A549 (cell line): ENCODE data around the gene ITPR3.

ENCODE experiments used
- CBX2 ChIP-seq: fragments of 200-600 bp; sonication (generic); IDR thresholded peaks from 2 replicates; pipeline ENCODE4 v1.6.1; 2016; ENCODE audit warnings: low read depth, mild to moderate bottlenecking, borderline replicate concordance
- ELK1 ChIP-seq: fragments of 150-350 bp; IDR thresholded peaks from 2 replicates; pipeline ENCODE4 v1.6.1; 2014; ENCODE audit warnings: low read depth, mild to moderate bottlenecking, low read length
- EP300 ChIP-seq, 2 experiments: fragments of >200 bp; sonication (Bioruptor Twin); formaldehyde crosslinking; IDR thresholded peaks; 2 replicates in 1 of 2; 3 replicates in 1 of 2; pipeline ENCODE4 v1.6.1; 2016 to 2017
- ESRRA ChIP-seq: fragments of 150-350 bp; IDR thresholded peaks from 2 replicates; pipeline ENCODE4 v1.6.1; 2014; ENCODE audit warnings: mild to moderate bottlenecking, low read length, borderline replicate concordance
- JUN ChIP-seq, 2 experiments: fragments of >200 bp; sonication (Bioruptor Twin); formaldehyde crosslinking; IDR thresholded peaks; 2 replicates in 1 of 2; 3 replicates in 1 of 2; pipeline ENCODE4 v1.6.1; 2016 to 2017
- MAZ ChIP-seq: fragments of 150-350 bp; IDR thresholded peaks from 2 replicates; pipeline ENCODE4 v1.6.1; 2014; ENCODE audit warnings: antibody characterized with exemption, low read depth, low read length, borderline replicate concordance
- NR3C1 ChIP-seq: fragments of >200 bp; sonication (Bioruptor Twin); formaldehyde crosslinking; IDR thresholded peaks from 3 replicates; pipeline ENCODE4 v1.6.1; 2017
- POLR2A ChIP-seq: IDR thresholded peaks from 2 replicates; pipeline ENCODE4 v1.6.1; 2012; ENCODE audit warnings: mild to moderate bottlenecking, low read length
- REST ChIP-seq: fragments of 200-600 bp; sonication (generic); IDR thresholded peaks from 2 replicates; pipeline ENCODE4 v1.6.1; 2016; ENCODE audit warnings: antibody characterized with exemption, mild to moderate bottlenecking, moderate library complexity
- RFX5 ChIP-seq: fragments of 450-650 bp; IDR thresholded peaks from 2 replicates; pipeline ENCODE4 v1.7.1; 2014; ENCODE audit warnings: antibody characterized with exemption, mild to moderate bottlenecking, moderate library complexity
- SMC3 ChIP-seq: fragments of >200 bp; sonication (Bioruptor Twin); formaldehyde crosslinking; IDR thresholded peaks from 3 replicates; pipeline ENCODE4 v1.6.1; 2018; ENCODE audit warnings: inconsistent platforms
- ZNF302 ChIP-seq: fragments of 250-450 bp; sonication (Bioruptor Pico); IDR thresholded peaks from 2 replicates; pipeline ENCODE4 v1.9.0; 2021; ENCODE audit warnings: inconsistent platforms, mild to moderate bottlenecking, moderate library complexity
- TF ChIP-seq, protein P1 (sequence below): fragments of >200 bp; sonication (Bioruptor Twin); formaldehyde crosslinking; IDR thresholded peaks from 3 replicates; pipeline ENCODE4 v1.5.1; 2016
- TF ChIP-seq, protein P2 (sequence below): fragments of 250-450 bp; sonication (Bioruptor Pico); IDR thresholded peaks from 2 replicates; pipeline ENCODE4 v1.5.0; 2021; ENCODE audit warnings: mild to moderate bottlenecking, moderate library complexity, borderline replicate concordance

- TF ChIP-seq, protein P1, sequence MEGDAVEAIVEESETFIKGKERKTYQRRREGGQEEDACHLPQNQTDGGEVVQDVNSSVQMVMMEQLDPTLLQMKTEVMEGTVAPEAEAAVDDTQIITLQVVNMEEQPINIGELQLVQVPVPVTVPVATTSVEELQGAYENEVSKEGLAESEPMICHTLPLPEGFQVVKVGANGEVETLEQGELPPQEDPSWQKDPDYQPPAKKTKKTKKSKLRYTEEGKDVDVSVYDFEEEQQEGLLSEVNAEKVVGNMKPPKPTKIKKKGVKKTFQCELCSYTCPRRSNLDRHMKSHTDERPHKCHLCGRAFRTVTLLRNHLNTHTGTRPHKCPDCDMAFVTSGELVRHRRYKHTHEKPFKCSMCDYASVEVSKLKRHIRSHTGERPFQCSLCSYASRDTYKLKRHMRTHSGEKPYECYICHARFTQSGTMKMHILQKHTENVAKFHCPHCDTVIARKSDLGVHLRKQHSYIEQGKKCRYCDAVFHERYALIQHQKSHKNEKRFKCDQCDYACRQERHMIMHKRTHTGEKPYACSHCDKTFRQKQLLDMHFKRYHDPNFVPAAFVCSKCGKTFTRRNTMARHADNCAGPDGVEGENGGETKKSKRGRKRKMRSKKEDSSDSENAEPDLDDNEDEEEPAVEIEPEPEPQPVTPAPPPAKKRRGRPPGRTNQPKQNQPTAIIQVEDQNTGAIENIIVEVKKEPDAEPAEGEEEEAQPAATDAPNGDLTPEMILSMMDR = no peak
- no peak for TF ChIP-seq ELK1
- TF ChIP-seq POLR2A = no peak
- TF ChIP-seq CBX2 = no peak
- TF ChIP-seq EP300 (IDR thresholded peaks at IDR 0.05) = no peak
- TF ChIP-seq ESRRA = no peak
- TF ChIP-seq MAZ = no peak
- no peak for TF ChIP-seq SMC3
- no peak for TF ChIP-seq NR3C1
- TF ChIP-seq JUN (IDR thresholded peaks at IDR 0.05) = no peak
- TF ChIP-seq ZNF302 (CRISPR knock-in tag) = no peak
- TF ChIP-seq, protein P2, sequence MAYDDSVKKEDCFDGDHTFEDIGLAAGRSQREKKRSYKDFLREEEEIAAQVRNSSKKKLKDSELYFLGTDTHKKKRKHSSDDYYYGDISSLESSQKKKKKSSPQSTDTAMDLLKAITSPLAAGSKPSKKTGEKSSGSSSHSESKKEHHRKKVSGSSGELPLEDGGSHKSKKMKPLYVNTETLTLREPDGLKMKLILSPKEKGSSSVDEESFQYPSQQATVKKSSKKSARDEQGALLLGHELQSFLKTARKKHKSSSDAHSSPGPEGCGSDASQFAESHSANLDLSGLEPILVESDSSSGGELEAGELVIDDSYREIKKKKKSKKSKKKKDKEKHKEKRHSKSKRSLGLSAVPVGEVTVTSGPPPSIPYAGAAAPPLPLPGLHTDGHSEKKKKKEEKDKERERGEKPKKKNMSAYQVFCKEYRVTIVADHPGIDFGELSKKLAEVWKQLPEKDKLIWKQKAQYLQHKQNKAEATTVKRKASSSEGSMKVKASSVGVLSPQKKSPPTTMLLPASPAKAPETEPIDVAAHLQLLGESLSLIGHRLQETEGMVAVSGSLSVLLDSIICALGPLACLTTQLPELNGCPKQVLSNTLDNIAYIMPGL = no peak
- TF ChIP-seq REST = no peak
- TF ChIP-seq RFX5 = no peak
These were observed 93.4 kb downstream of the ITPR3 start for GRCh38 chr6:33714385-33715040.
